H9 (cell line): ENCODE measurements around the gene UXT. TPM values are rescaled to one million over a fixed set of nuclear protein-coding genes. Genes with fewer than 3 reads are reported as not detected.
"Not testable (repeated sequence)": the region's sequence is repeated elsewhere in the genome, so short reads cannot be mapped to it uniquely, and the experiment has no call there.

Source experiments
- DNase-seq: peaks from one replicate; pipeline ENCODE4 v3.0.0-alpha.2; 2017
- H2AFZ ChIP-seq: one replicate; pipeline ENCODE4 v1.6.1; 2013; ENCODE audit warnings: mild to moderate bottlenecking, low read length, control low read depth, moderate library complexity
- H2AK5ac ChIP-seq: 2 replicates; pipeline ENCODE4 v1.6.1; 2013; ENCODE audit warnings: low read length, control low read depth, mixed read lengths; ENCODE audit not compliant: insufficient read length
- H2BK120ac ChIP-seq: one replicate; pipeline ENCODE4 v1.6.1; 2013; ENCODE audit warnings: low read depth, mild to moderate bottlenecking, low read length, control low read depth, inconsistent platforms; ENCODE audit not compliant: poor library complexity, severe bottlenecking
- H2BK12ac ChIP-seq: 2 replicates; pipeline ENCODE4 v1.6.1; 2013; ENCODE audit warnings: low read length, control low read depth, mixed read lengths, low read depth; ENCODE audit not compliant: insufficient read length
- H2BK15ac ChIP-seq: 2 replicates; pipeline ENCODE4 v1.6.1; 2013; ENCODE audit warnings: low read depth, low read length, control low read depth
- H2BK20ac ChIP-seq: one replicate; pipeline ENCODE4 v1.6.1; 2013; ENCODE audit warnings: low read depth, mild to moderate bottlenecking, low read length, control low read depth, inconsistent platforms; ENCODE audit not compliant: poor library complexity, severe bottlenecking
- H2BK5ac ChIP-seq: 2 replicates; pipeline ENCODE4 v1.6.1; 2013; ENCODE audit warnings: low read length, control low read depth, mixed read lengths; ENCODE audit not compliant: insufficient read length
- H3K14ac ChIP-seq: 2 replicates; pipeline ENCODE4 v1.6.1; 2013; ENCODE audit warnings: low read length, control low read depth; ENCODE audit not compliant: insufficient read depth
- H3K18ac ChIP-seq: 2 replicates; pipeline ENCODE4 v1.6.1; 2013; ENCODE audit warnings: low read depth, mild to moderate bottlenecking, mixed read lengths, low read length, control low read depth; ENCODE audit not compliant: insufficient read length
- H3K23ac ChIP-seq: 2 replicates; pipeline ENCODE4 v1.6.1; 2013; ENCODE audit warnings: low read length, control low read depth, mixed read lengths, low read depth; ENCODE audit not compliant: insufficient read length
- H3K23me2 ChIP-seq: 2 replicates; pipeline ENCODE4 v1.6.1; 2013; ENCODE audit warnings: low read depth, mild to moderate bottlenecking, mixed read lengths, low read length, control low read depth; ENCODE audit not compliant: insufficient read length, poor library complexity, severe bottlenecking
- H3K27ac ChIP-seq: 2 replicates; pipeline ENCODE4 v1.5.1; 2013; ENCODE audit warnings: low read length, control low read depth, mixed read lengths, low read depth; ENCODE audit not compliant: insufficient read length
- H3K27me3 ChIP-seq: 2 replicates; pipeline ENCODE4 v1.6.1; 2013; ENCODE audit warnings: low read length, control low read depth, inconsistent platforms; ENCODE audit not compliant: insufficient read depth
- H3K4ac ChIP-seq: 2 replicates; pipeline ENCODE4 v1.6.1; 2013; ENCODE audit warnings: low read depth, mild to moderate bottlenecking, control low read depth, inconsistent platforms, low read length, moderate library complexity
- H3K4me1 ChIP-seq: 2 replicates; pipeline ENCODE4 v1.6.1; 2013; ENCODE audit warnings: low read length, control low read depth, inconsistent platforms; ENCODE audit not compliant: insufficient read depth
- H3K4me2 ChIP-seq: 2 replicates; pipeline ENCODE4 v1.6.1; 2013; ENCODE audit warnings: low read length, control low read depth, mixed read lengths; ENCODE audit not compliant: insufficient read length, insufficient read depth
- H3K56ac ChIP-seq: 2 replicates; pipeline ENCODE4 v1.6.1; 2013; ENCODE audit warnings: low read depth, mild to moderate bottlenecking, mixed read lengths, low read length, control low read depth; ENCODE audit not compliant: insufficient read length
- H3K79me1 ChIP-seq: 2 replicates; pipeline ENCODE4 v1.6.1; 2013; ENCODE audit warnings: low read depth, mild to moderate bottlenecking, moderate library complexity, low read length, control low read depth, inconsistent platforms; ENCODE audit not compliant: insufficient read depth, poor library complexity, severe bottlenecking
- H3K79me2 ChIP-seq: 2 replicates; pipeline ENCODE4 v1.6.1; 2013; ENCODE audit warnings: low read length, control low read depth, inconsistent platforms; ENCODE audit not compliant: insufficient read depth
- H3K9ac ChIP-seq: 2 replicates; pipeline ENCODE4 v1.6.1; 2013; ENCODE audit warnings: low read length, control low read depth, mixed read lengths; ENCODE audit not compliant: insufficient read length; ENCODE audit errors: extremely low read depth
- H3K9me3 ChIP-seq: one replicate; pipeline ENCODE4 v1.6.1; 2013; ENCODE audit warnings: low read depth, low read length, inconsistent platforms; ENCODE audit not compliant: control insufficient read depth
- H3T11ph ChIP-seq: one replicate; pipeline ENCODE4 v1.6.1; 2013; ENCODE audit warnings: mild to moderate bottlenecking, low read length, control low read depth, inconsistent platforms
- H4K20me1 ChIP-seq: one replicate; pipeline ENCODE4 v1.6.1; 2013; ENCODE audit not compliant: control insufficient read depth, insufficient read length, insufficient read depth
- H4K5ac ChIP-seq: 2 replicates; pipeline ENCODE4 v1.6.1; 2013; ENCODE audit warnings: low read depth, mild to moderate bottlenecking, mixed read lengths, low read length, control low read depth; ENCODE audit not compliant: insufficient read length
- H4K8ac ChIP-seq: replicated peaks from 2 replicates; pipeline ENCODE4 v1.6.1; 2013; ENCODE audit warnings: low read length, control low read depth, mixed read lengths, low read depth; ENCODE audit not compliant: insufficient read length
- H4K91ac ChIP-seq: 2 replicates; pipeline ENCODE4 v1.6.1; 2013; ENCODE audit warnings: low read depth, mild to moderate bottlenecking, moderate library complexity, mixed read lengths, low read length, control low read depth; ENCODE audit not compliant: insufficient read length
- H3K27ac Mint-ChIP-seq, 3 experiments: 2 replicates in 2 of 3; 3 replicates in 1 of 3; pipeline ENCODE4 v1.8.0; 2020 to 2021; ENCODE audit warnings: mixed read lengths in 3 of 3, mild to moderate bottlenecking in 1 of 3, moderate library complexity in 1 of 3
- H3K27me3 Mint-ChIP-seq: 2 replicates; pipeline ENCODE4 v1.8.0; 2021; ENCODE audit warnings: low read depth, mild to moderate bottlenecking, moderate library complexity, mixed read lengths
- H3K36me3 Mint-ChIP-seq, 3 experiments: 2 replicates in 2 of 3; 3 replicates in 1 of 3; pipeline ENCODE4 v1.8.0; 2020 to 2021; ENCODE audit warnings: low read depth in 3 of 3, mixed read lengths in 3 of 3; ENCODE audit not compliant: insufficient read depth in 1 of 3
- H3K4me1 Mint-ChIP-seq, 2 experiments: 2 replicates each; pipeline ENCODE4 v1.8.0; 2020; ENCODE audit warnings: mixed read lengths in 2 of 2
- H3K4me3 Mint-ChIP-seq, 2 experiments: 2 replicates in 1 of 2; 3 replicates in 1 of 2; pipeline ENCODE4 v1.8.0; 2020 to 2021; ENCODE audit warnings: mild to moderate bottlenecking in 2 of 2, mixed read lengths in 2 of 2, moderate library complexity in 1 of 2
- H3K9me3 Mint-ChIP-seq, 2 experiments: 2 replicates in 1 of 2; 3 replicates in 1 of 2; pipeline ENCODE4 v1.8.0; 2020; ENCODE audit warnings: mild to moderate bottlenecking in 2 of 2, mixed read lengths in 2 of 2, moderate library complexity in 1 of 2
- WGBS: extraction: QIAGEN DNeasy Blood & Tissue Kit; methylation state at CpG from one replicate; pipeline ENCODE4 v1.1.7; 2013; ENCODE audit warnings: missing lambda C conversion rate, low lambda C conversion rate, mixed read lengths; ENCODE audit not compliant: insufficient read length; ENCODE audit errors: extremely low coverage; 5-methylcytosine and 5-hydroxymethylcytosine counted together
- total RNA-seq: library from RNA; stranded (reverse); gene quantifications from 2 replicates; pipeline ENCODE4 v1.2.1, GENCODE V29; 2021
- TF ChIP-seq, protein P1 (sequence below): fragments of 200-600 bp; sonication (generic); conservative IDR thresholded peaks from 3 replicates; pipeline ENCODE4 v1.8.0; 2021; ENCODE audit warnings: antibody characterized with exemption, mild to moderate bottlenecking

The UXT gene
- total RNA-seq, 1 experiment from 2014 or later: 95.1 TPM

DNA sequence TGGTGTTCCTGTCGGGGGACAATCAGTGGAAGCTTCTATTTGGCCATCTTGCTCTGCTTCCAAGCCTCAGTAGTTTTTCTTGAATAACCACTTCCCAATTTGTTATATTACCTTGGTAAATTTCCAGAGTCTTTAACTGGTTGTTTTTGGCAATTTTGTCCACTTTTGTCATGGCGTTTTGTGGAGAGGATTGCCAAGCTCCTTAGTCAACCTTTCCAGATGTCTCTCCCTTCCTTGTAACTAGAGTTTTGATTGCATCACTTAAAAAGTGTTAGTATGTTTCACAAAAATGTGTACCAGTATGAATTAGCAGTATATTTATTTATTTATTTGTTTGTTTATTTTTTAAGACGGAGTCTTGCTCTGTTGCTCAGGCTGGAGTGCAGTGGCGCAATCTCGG lies 15.8 kb upstream of the UXT start:
- no peak overlapping the region for H3K4me3 Mint-ChIP-seq
- no peaks in the 10 kb centered on the region for H3K4me1 Mint-ChIP-seq
- Histone ChIP-seq H3K4me1 (no peaks in the 10 kb centered on the region), H2BK20ac (no peak overlapping the region), H2BK120ac (no peak overlapping the region), H3K27ac (no peak overlapping the region), H3K27me3 (no peaks in the 10 kb centered on the region), H3K56ac (no peak overlapping the region), H3T11ph (no peak overlapping the region), H3K4me2 (no peak overlapping the region), H4K5ac (no peak overlapping the region), H2AK5ac (no peak overlapping the region), H3K18ac (no peak overlapping the region), H2BK12ac (no peak overlapping the region), H3K9ac (no peak overlapping the region), H3K23me2 (no peaks in the 10 kb centered on the region), H3K4ac (no peak overlapping the region), H3K14ac (no peak overlapping the region), H2BK5ac (no peak overlapping the region), H3K79me2 (no peaks in the 10 kb centered on the region), H3K79me1 (no peaks in the 10 kb centered on the region), H3K9me3 (peaks cover 26% of the 10 kb centered on the region), H4K8ac (no peak overlapping the region), H4K20me1 (no peaks in the 10 kb centered on the region), H2BK15ac (no peak overlapping the region), H2AFZ (no peak overlapping the region), H3K23ac (no peak overlapping the region), H4K91ac (no peak overlapping the region)
- DNase-seq: no peak
- peaks cover 67 to 72% of the 10 kb centered on the region in 2 experiments for H3K9me3 Mint-ChIP-seq
- peaks cover 18% of the 10 kb centered on the region for H3K27me3 Mint-ChIP-seq
- no CpG with 5 or more reads among the region's 5 CpGs for WGBS
- peaks cover 0 to 6% (median 5%) of the 10 kb centered on the region in 3 experiments; a peak in 4 of 7 replicates for H3K36me3 Mint-ChIP-seq
- no peak overlapping the region for H3K27ac Mint-ChIP-seq
- TF ChIP-seq, protein P1, sequence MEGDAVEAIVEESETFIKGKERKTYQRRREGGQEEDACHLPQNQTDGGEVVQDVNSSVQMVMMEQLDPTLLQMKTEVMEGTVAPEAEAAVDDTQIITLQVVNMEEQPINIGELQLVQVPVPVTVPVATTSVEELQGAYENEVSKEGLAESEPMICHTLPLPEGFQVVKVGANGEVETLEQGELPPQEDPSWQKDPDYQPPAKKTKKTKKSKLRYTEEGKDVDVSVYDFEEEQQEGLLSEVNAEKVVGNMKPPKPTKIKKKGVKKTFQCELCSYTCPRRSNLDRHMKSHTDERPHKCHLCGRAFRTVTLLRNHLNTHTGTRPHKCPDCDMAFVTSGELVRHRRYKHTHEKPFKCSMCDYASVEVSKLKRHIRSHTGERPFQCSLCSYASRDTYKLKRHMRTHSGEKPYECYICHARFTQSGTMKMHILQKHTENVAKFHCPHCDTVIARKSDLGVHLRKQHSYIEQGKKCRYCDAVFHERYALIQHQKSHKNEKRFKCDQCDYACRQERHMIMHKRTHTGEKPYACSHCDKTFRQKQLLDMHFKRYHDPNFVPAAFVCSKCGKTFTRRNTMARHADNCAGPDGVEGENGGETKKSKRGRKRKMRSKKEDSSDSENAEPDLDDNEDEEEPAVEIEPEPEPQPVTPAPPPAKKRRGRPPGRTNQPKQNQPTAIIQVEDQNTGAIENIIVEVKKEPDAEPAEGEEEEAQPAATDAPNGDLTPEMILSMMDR: no peak

DNA sequence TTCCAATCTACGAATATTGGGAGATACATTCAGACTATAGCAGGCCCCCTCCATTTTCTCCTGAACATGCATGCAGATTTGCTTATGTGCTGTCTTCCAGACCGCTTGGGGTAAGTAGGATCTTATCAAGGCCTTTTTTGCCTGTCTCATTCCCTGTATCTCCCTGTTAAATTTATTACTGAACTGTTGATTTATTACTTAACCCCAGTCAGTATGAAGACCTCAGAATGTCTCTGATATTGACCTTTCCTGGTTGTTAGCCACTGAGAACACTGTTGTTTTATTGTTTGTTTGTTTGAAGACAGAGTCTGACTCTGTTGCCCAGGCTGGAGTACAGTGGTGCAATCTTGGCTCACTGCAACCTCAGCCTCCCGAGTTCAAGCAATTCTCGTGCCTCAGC lies 6.8 kb upstream of the UXT start:
- not testable (repeated sequence) for H2AK5ac ChIP-seq, H4K8ac ChIP-seq, H3K4me1 ChIP-seq, H2AFZ ChIP-seq, H3K18ac ChIP-seq, H3K9me3 ChIP-seq, H3K36me3 Mint-ChIP-seq, H3K9ac ChIP-seq, H3K27me3 ChIP-seq, H3K14ac ChIP-seq, DNase-seq, H3K27ac Mint-ChIP-seq, H2BK12ac ChIP-seq, H3K4ac ChIP-seq, H4K5ac ChIP-seq, H3K56ac ChIP-seq, H2BK120ac ChIP-seq, H4K91ac ChIP-seq, H2BK5ac ChIP-seq, H3K4me1 Mint-ChIP-seq, H3K79me1 ChIP-seq, H3K23ac ChIP-seq, H3K79me2 ChIP-seq, H3K4me3 Mint-ChIP-seq, H4K20me1 ChIP-seq, H3K27ac ChIP-seq, H3K27me3 Mint-ChIP-seq, H2BK20ac ChIP-seq, H3T11ph ChIP-seq, H3K23me2 ChIP-seq, H2BK15ac ChIP-seq, H3K4me2 ChIP-seq
- WGBS: no CpG with 5 or more reads among the region's 4 CpGs
- peaks cover 54 to 64% of the 10 kb centered on the region in 2 experiments for H3K9me3 Mint-ChIP-seq
